Activated T-cell treated with anti-CD3 and anti-CD28 coated beads, Interleukin-2, amount 50 U/mL, for 1 hour (primary cell): ENCODE data around the gene CLEC4E.
"Not testable (repeated sequence)": the region's sequence is repeated elsewhere in the genome, so short reads cannot be mapped to it uniquely, and the experiment has no call there.

Experiments used
- DNase-seq: peaks from one replicate; pipeline ENCODE4 v3.0.0-alpha.2; 2020

CLEC4E gene

GRCh38 chr12:8540831-8541230 is at the start of gene CLEC4E:
CLEC4E (minus strand) TSS chr12:8540905; CDS start chr12:8540797, 108 bp downstream.
- DNase-seq, result not testable (repeated sequence)

- no peak for DNase-seq
Measured at GRCh38 chr12:8589679-8590078, 49.0 kb upstream of the CLEC4E start.

- DNase-seq, result not testable (repeated sequence)
Measured at GRCh38 chr12:8584478-8584877, 43.8 kb upstream of the CLEC4E start.

GRCh38 chr12:8584004-8584403 is 43.3 kb upstream of the CLEC4E start:
- DNase-seq, result no peak

GRCh38 chr12:8581098-8581784 is 40.5 kb upstream of the CLEC4E start:
- DNase-seq, result no peak

GRCh38 chr12:8577879-8578278 is 37.2 kb upstream of the CLEC4E start:
- no peak for DNase-seq

- no peak for DNase-seq
Measured at GRCh38 chr12:8572507-8572906, 31.8 kb upstream of the CLEC4E start.

GRCh38 chr12:8566525-8566924 is 25.8 kb upstream of the CLEC4E start:
- no peak for DNase-seq

GRCh38 chr12:8566052-8566451 is 25.3 kb upstream of the CLEC4E start:
- DNase-seq, result not testable (repeated sequence)

- no peak for DNase-seq
Measured at GRCh38 chr12:8564656-8565055, 24.0 kb upstream of the CLEC4E start.

GRCh38 chr12:8563356-8563755 is 22.7 kb upstream of the CLEC4E start:
- no peak for DNase-seq

- DNase-seq, result no peak
Measured at GRCh38 chr12:8562310-8562709, 21.6 kb upstream of the CLEC4E start.

- DNase-seq, result no peak
Measured at GRCh38 chr12:8561011-8561410, 20.3 kb upstream of the CLEC4E start.

- DNase-seq, result no peak
Measured at GRCh38 chr12:8559676-8560075, 19.0 kb upstream of the CLEC4E start.

GRCh38 chr12:8556531-8557097 is 15.9 kb upstream of the CLEC4E start:
- no peak for DNase-seq

GRCh38 chr12:8554451-8555195 is 13.9 kb upstream of the CLEC4E start:
- no peak for DNase-seq

- no peak for DNase-seq
Measured at GRCh38 chr12:8553088-8553627, 12.5 kb upstream of the CLEC4E start.

- DNase-seq, result no peak
Measured at GRCh38 chr12:8549381-8549780, 8.7 kb upstream of the CLEC4E start.

- DNase-seq, result no peak
Measured at GRCh38 chr12:8548192-8548591, 7.5 kb upstream of the CLEC4E start.

- DNase-seq, result no peak
Measured at GRCh38 chr12:8547645-8548044, 6.9 kb upstream of the CLEC4E start.

- no peak for DNase-seq
Measured at GRCh38 chr12:8546591-8546990, 5.9 kb upstream of the CLEC4E start.

- peak; percentile 59 for DNase-seq
Measured at GRCh38 chr12:8544295-8544694, 3.6 kb upstream of the CLEC4E start.

- DNase-seq, result no peak
Measured at GRCh38 chr12:8541562-8541961, 857 bp upstream of the CLEC4E start.

GRCh38 chr12:8537820-8538219 is 2.9 kb downstream of the CLEC4E start:
- not testable (repeated sequence) for DNase-seq
